GM12878 (cell line): ENCODE measurements around the gene LVRN. TPM values are rescaled to one million over a fixed set of nuclear protein-coding genes. Genes with fewer than 3 reads are reported as not detected.

Experiments
- ATAC-seq: fragments of 200-7000 bp; cut with Tn5 transposase; 3 replicates; pipeline ENCODE4 v1.9.1; 2020; ENCODE audit warnings: mild to moderate bottlenecking, moderate library complexity
- BruUV-seq: library from RNA; stranded (reverse); fragments of 400-500 nt; replicated peaks from 2 replicates; lab custom pipeline; 2021; lab: Mats Ljungman, UMichigan
- CTCF ChIA-PET: fragments of 300-600 bp; sonication (Branson Sonifier 250); formaldehyde crosslinking; extraction: SDS; loops from one replicate; lab custom pipeline; 2021; ENCODE audit warnings: inconsistent platforms; lab: Yijun Ruan, JAX
- POLR2A ChIA-PET: fragments of 350-600 bp; formaldehyde crosslinking; extraction: SDS; loops from one replicate; lab custom pipeline; 2021; ENCODE audit warnings: inconsistent platforms; lab: Charles Lee
- RAD21 ChIA-PET: fragments of 300-600 bp; sonication (Branson Sonifier 250); formaldehyde crosslinking; loops from one replicate; lab custom pipeline; 2023; ENCODE audit warnings: antibody characterized with exemption; ENCODE audit not compliant: unreplicated experiment; lab: Charles Lee
- SMC1A ChIA-PET: fragments of 300-600 bp; sonication (Branson Sonifier 250); formaldehyde crosslinking; loops from one replicate; lab custom pipeline; 2023; ENCODE audit not compliant: unreplicated experiment, uncharacterized antibody; lab: Charles Lee
- DNase-seq: peaks from one replicate; pipeline ENCODE4 v3.0.0-alpha.2; 2011; ENCODE audit warnings: low read depth, low spot score
- FAIRE-seq: peaks from 3 replicates; lab custom pipeline; 2011; peaks lifted over from hg19 to GRCh38; lab: Jason Lieb, UNC
- H2AFZ ChIP-seq: 2 replicates; pipeline ENCODE4 v1.6.0; 2011; ENCODE audit warnings: low read depth, low read length, control low read depth; ENCODE audit not compliant: control insufficient read depth
- H3K27ac ChIP-seq: 2 replicates; pipeline ENCODE4 v1.5.1; 2011; ENCODE audit warnings: control low read depth; ENCODE audit not compliant: control insufficient read depth, insufficient read depth
- H3K27me3 ChIP-seq, 2 experiments: replicated peaks in 1 of 2; 2 replicates each; pipeline versions ENCODE4 v1.6.0 to v1.6.1; 2011; ENCODE audit warnings: low read length in 1 of 2; ENCODE audit not compliant: control insufficient read depth in 2 of 2, insufficient read depth in 2 of 2
- H3K36me3 ChIP-seq, 2 experiments: 2 replicates each; pipeline ENCODE4 v1.5.1; 2011; ENCODE audit warnings: low read length in 1 of 2; ENCODE audit not compliant: control insufficient read depth in 2 of 2, insufficient read depth in 2 of 2
- H3K4me1 ChIP-seq: 2 replicates; pipeline ENCODE4 v1.6.1; 2011; ENCODE audit warnings: mild to moderate bottlenecking, low read length, moderate library complexity, mixed read lengths; ENCODE audit not compliant: control insufficient read depth, insufficient read depth
- H3K4me2 ChIP-seq: 2 replicates; pipeline ENCODE4 v1.6.0; 2011; ENCODE audit warnings: control low read depth; ENCODE audit not compliant: control insufficient read depth, insufficient read depth
- H3K4me3 ChIP-seq: fragments of 200-600 bp; sonication (generic); 2 replicates; pipeline ENCODE4 v1.5.1; 2016
- H3K79me2 ChIP-seq: 2 replicates; pipeline ENCODE4 v1.6.0; 2011; ENCODE audit warnings: low read length; ENCODE audit not compliant: control insufficient read depth, insufficient read depth
- H3K9ac ChIP-seq: 2 replicates; pipeline ENCODE4 v1.8.0; 2011; ENCODE audit warnings: low read length, control low read depth, mixed read lengths; ENCODE audit not compliant: control insufficient read depth, insufficient read depth
- H3K9me3 ChIP-seq: replicated peaks from 3 replicates; pipeline ENCODE4 v1.5.1; 2011; ENCODE audit warnings: mild to moderate bottlenecking, low read length; ENCODE audit not compliant: control insufficient read depth, insufficient read depth
- H4K20me1 ChIP-seq: 2 replicates; pipeline ENCODE4 v1.6.0; 2011; ENCODE audit not compliant: control insufficient read depth, insufficient read depth
- ASH2L ChIP-seq: fragments of 300-600, 200-600 bp; sonication (generic); IDR thresholded peaks from 2 replicates; pipeline ENCODE4 v1.6.1; 2017; ENCODE audit warnings: low read depth, mild to moderate bottlenecking, borderline replicate concordance
- CUX1 ChIP-seq: IDR thresholded peaks from 2 replicates; pipeline ENCODE4 v1.6.1; 2012; ENCODE audit warnings: improper control_type of control experiment, low read depth, low read length; ENCODE audit not compliant: insufficient replicate concordance
- DPF2 ChIP-seq: fragments of 450-650 bp; IDR thresholded peaks from 2 replicates; pipeline ENCODE4 v1.6.1; 2017; ENCODE audit warnings: mild to moderate bottlenecking
- KDM1A ChIP-seq: fragments of 200-600 bp; sonication (generic); IDR thresholded peaks from 2 replicates; pipeline ENCODE4 v1.6.1; 2016; ENCODE audit warnings: borderline replicate concordance
- NR2F1 ChIP-seq: fragments of 450-650 bp; conservative IDR thresholded peaks from 2 replicates; pipeline ENCODE4 v1.6.1; 2017; ENCODE audit warnings: mild to moderate bottlenecking
- TARDBP ChIP-seq: IDR thresholded peaks from 2 replicates; pipeline ENCODE4 v1.6.1; 2016; ENCODE audit warnings: borderline replicate concordance
- TCF7 ChIP-seq: IDR thresholded peaks from 2 replicates; pipeline ENCODE4 v1.6.1; 2014; ENCODE audit warnings: antibody characterized with exemption, borderline replicate concordance
- WGBS: methylation state at CpG from one replicate; pipeline ENCODE4 v1.1.6; 2016; ENCODE audit warnings: low lambda C conversion rate; ENCODE audit not compliant: insufficient replicate concordance, insufficient coverage; ENCODE audit errors: missing lambda C conversion rate; 5-methylcytosine and 5-hydroxymethylcytosine counted together
- in situ Hi-C: fragments of 300-500 bp; cut with MboI; formaldehyde crosslinking; loops from 9 replicates; pipeline ENCODE4 v1.14.3; 2018; ENCODE audit warnings: mixed read lengths
- intact Hi-C: fragments of 100-400 bp; cut with micrococcal nuclease; formaldehyde crosslinking; loops from one replicate; pipeline ENCODE4 v1.14.2; 2022; ENCODE audit not compliant: unreplicated experiment
- polyA plus RNA-seq, 11 experiments: library from polyadenylated mRNA; depleted of rRNA in 4 of 11; unstranded in 6 of 11; stranded (reverse) in 5 of 11; fragments of >200 nt; fragmentation: Nextera tagmentation in 4 of 11; fragmentation: Illumina TruSeq in 1 of 11; extraction: Ambion mirVana in 4 of 11; extraction: Trizol in 1 of 11; gene quantifications; 1 replicate in 1 of 11; 2 replicates in 10 of 11; pipeline versions ENCODE4 v1.2.1 to v1.2.3, GENCODE V29; 2011 to 2016; ENCODE audit warnings: inconsistent platforms in 2 of 11, missing spikeins in 2 of 11, low read depth in 1 of 11
- total RNA-seq, 4 experiments: library from RNA; depleted of rRNA in 3 of 4; stranded (reverse); fragments of >200 nt in 3 of 4; fragmentation: Illumina TruSeq in 1 of 4; extraction: Trizol in 1 of 4; gene quantifications; 2 replicates each; pipeline versions ENCODE4 v1.2.1 to v1.2.3, GENCODE V29; 2013 to 2021
- TF ChIP-seq, protein P1 (sequence below): fragments of 450-650 bp; IDR thresholded peaks from 2 replicates; pipeline ENCODE4 v1.6.1; 2017; ENCODE audit warnings: mild to moderate bottlenecking, low read depth, inconsistent platforms; ENCODE audit not compliant: poor library complexity, severe bottlenecking

Gene LVRN
- total and polyA plus RNA-seq, 10 of the 15 experiments (the other 5 are each of a cell fraction or from before 2014, with no cell fraction given) = 0.04 to 0.87 (median 0.11) TPM; not detected in 4

DNA sequence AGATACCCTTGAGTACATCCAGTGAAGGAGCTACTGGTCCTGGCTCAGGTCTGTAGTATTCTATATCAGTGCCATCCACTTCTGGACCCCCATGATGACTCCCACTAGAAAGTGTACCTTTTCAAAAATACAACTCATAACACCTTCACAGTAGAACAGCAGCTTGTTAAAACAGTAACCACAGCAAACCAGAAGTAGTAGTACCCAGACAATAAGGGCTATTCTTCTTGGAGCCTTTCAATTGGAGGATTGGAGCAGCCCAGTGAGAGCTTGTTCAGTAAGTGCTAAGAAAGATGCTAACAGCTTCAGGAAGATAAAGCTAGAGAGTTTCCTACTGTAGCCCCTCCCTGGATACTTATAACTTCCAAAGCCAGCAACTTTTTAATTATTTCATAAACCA is 80.1 kb downstream of the LVRN start:
- Histone ChIP-seq H3K4me2 (no peak overlapping the region), H3K36me3 (no peaks in the 10 kb centered on the region), H3K79me2 (no peaks in the 10 kb centered on the region), H4K20me1 (no peaks in the 10 kb centered on the region), H3K27ac (no peak overlapping the region), H3K9ac (no peak overlapping the region), H3K27me3 (no peaks in the 10 kb centered on the region; a peak in 1 of 4 replicates), H3K4me1 (no peaks in the 10 kb centered on the region), H3K9me3 (no peaks in the 10 kb centered on the region), H3K4me3 (no peak overlapping the region), H2AFZ (no peak overlapping the region)
- BruUV-seq = no TSS peak
- in situ Hi-C loops (no loop called here), intact Hi-C loops (no loop called here)
- SMC1A ChIA-PET = interaction anchor here (0.9 to 3.3 kb wide), 3 partner anchors 10 to 26 kb away, joined by 3 to 12 read pairs (median 4); partner anchors contain the start of gene ARL14EPL
- no peak; the same call in 2 of the 3 replicates for ATAC-seq
- POLR2A ChIA-PET = interaction anchor here (1.1 kb wide), 1 partner anchor 440 kb away, joined by 7 read pairs; no protein-coding TSS in a partner anchor
- DNase-seq = no peak
- FAIRE-seq = no peak
- CTCF ChIA-PET = interaction anchor here (0.7 to 3.5 kb wide), 2 partner anchors 407 to 455 kb away, joined by 3 to 10 read pairs; no protein-coding TSS in a partner anchor
- TF ChIP-seq ASH2L (no peak), NR2F1 (no peak), TCF7 (no peak), TARDBP (no peak)
- TF ChIP-seq, all 136 proteins: peak for 0
- RAD21 ChIA-PET = no interaction called here

DNA sequence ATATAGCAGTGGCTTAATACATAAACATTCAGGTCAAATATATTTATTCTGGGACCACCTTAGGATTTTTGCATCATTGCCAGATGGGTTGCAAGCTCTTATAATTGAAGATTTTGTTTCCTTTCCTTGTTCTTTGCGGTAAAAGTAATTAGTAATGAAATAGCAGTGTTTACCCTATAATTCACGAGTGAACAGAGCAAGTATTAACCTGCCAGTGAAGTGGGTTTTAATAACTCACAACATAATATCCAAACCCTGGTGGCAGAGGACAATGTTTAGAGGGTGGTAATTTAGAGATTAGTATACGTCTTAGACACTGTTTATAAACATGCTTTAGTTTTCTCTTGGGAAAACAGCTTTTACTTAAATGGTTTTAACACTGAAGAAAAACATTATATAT is 81.8 kb downstream of the LVRN start:
- Histone ChIP-seq H3K4me2 (no peak overlapping the region), H3K27ac (no peak overlapping the region), H3K36me3 (no peaks in the 10 kb centered on the region), H3K9me3 (no peaks in the 10 kb centered on the region), H2AFZ (no peak overlapping the region), H3K4me3 (no peak overlapping the region), H4K20me1 (no peaks in the 10 kb centered on the region), H3K9ac (no peak overlapping the region), H3K79me2 (no peaks in the 10 kb centered on the region), H3K27me3 (no peaks in the 10 kb centered on the region; a peak in 1 of 4 replicates), H3K4me1 (no peaks in the 10 kb centered on the region)
- DNase-seq (no peak), FAIRE-seq (no peak), ATAC-seq (no peak)
- BruUV-seq = no TSS peak
- SMC1A ChIA-PET = interaction anchor here (3.3 kb wide), 1 partner anchor 12 kb away, joined by 12 read pairs; the partner anchor contains the start of gene ARL14EPL
- POLR2A ChIA-PET = no interaction called here
- RAD21 ChIA-PET = no interaction called here
- WGBS = 33% methylated on average over 3 of the region's 3 CpGs
- TF ChIP-seq KDM1A (no peak), DPF2 (no peak), CUX1 (no peak)
- TF ChIP-seq, protein P1, sequence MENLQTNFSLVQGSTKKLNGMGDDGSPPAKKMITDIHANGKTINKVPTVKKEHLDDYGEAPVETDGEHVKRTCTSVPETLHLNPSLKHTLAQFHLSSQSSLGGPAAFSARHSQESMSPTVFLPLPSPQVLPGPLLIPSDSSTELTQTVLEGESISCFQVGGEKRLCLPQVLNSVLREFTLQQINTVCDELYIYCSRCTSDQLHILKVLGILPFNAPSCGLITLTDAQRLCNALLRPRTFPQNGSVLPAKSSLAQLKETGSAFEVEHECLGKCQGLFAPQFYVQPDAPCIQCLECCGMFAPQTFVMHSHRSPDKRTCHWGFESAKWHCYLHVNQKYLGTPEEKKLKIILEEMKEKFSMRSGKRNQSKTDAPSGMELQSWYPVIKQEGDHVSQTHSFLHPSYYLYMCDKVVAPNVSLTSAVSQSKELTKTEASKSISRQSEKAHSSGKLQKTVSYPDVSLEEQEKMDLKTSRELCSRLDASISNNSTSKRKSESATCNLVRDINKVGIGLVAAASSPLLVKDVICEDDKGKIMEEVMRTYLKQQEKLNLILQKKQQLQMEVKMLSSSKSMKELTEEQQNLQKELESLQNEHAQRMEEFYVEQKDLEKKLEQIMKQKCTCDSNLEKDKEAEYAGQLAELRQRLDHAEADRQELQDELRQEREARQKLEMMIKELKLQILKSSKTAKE = no peak
- intact Hi-C loops (no loop called here), in situ Hi-C loops (no loop called here)
- CTCF ChIA-PET = interaction anchor here (1.9 to 3.5 kb wide), 2 partner anchors 11 to 409 kb away, joined by 4 to 10 read pairs; no protein-coding TSS in a partner anchor
